H9 (cell line): Measurements from ENCODE around the gene SOCS1. TPM values are rescaled to one million over a fixed set of nuclear protein-coding genes. Genes with fewer than 3 reads are reported as not detected.

Source experiments
- DNase-seq: peaks from one replicate; pipeline ENCODE4 v3.0.0-alpha.2; 2017
- H2AFZ ChIP-seq: one replicate; pipeline ENCODE4 v1.6.1; 2013; ENCODE audit warnings: mild to moderate bottlenecking, low read length, control low read depth, moderate library complexity
- H2AK5ac ChIP-seq: 2 replicates; pipeline ENCODE4 v1.6.1; 2013; ENCODE audit warnings: low read length, control low read depth, mixed read lengths; ENCODE audit not compliant: insufficient read length
- H2BK120ac ChIP-seq: one replicate; pipeline ENCODE4 v1.6.1; 2013; ENCODE audit warnings: low read depth, mild to moderate bottlenecking, low read length, control low read depth, inconsistent platforms; ENCODE audit not compliant: poor library complexity, severe bottlenecking
- H2BK12ac ChIP-seq: 2 replicates; pipeline ENCODE4 v1.6.1; 2013; ENCODE audit warnings: low read length, control low read depth, mixed read lengths, low read depth; ENCODE audit not compliant: insufficient read length
- H2BK15ac ChIP-seq: 2 replicates; pipeline ENCODE4 v1.6.1; 2013; ENCODE audit warnings: low read depth, low read length, control low read depth
- H2BK20ac ChIP-seq: one replicate; pipeline ENCODE4 v1.6.1; 2013; ENCODE audit warnings: low read depth, mild to moderate bottlenecking, low read length, control low read depth, inconsistent platforms; ENCODE audit not compliant: poor library complexity, severe bottlenecking
- H2BK5ac ChIP-seq: 2 replicates; pipeline ENCODE4 v1.6.1; 2013; ENCODE audit warnings: low read length, control low read depth, mixed read lengths; ENCODE audit not compliant: insufficient read length
- H3K14ac ChIP-seq: 2 replicates; pipeline ENCODE4 v1.6.1; 2013; ENCODE audit warnings: low read length, control low read depth; ENCODE audit not compliant: insufficient read depth
- H3K18ac ChIP-seq: 2 replicates; pipeline ENCODE4 v1.6.1; 2013; ENCODE audit warnings: low read depth, mild to moderate bottlenecking, mixed read lengths, low read length, control low read depth; ENCODE audit not compliant: insufficient read length
- H3K23ac ChIP-seq: 2 replicates; pipeline ENCODE4 v1.6.1; 2013; ENCODE audit warnings: low read length, control low read depth, mixed read lengths, low read depth; ENCODE audit not compliant: insufficient read length
- H3K23me2 ChIP-seq: 2 replicates; pipeline ENCODE4 v1.6.1; 2013; ENCODE audit warnings: low read depth, mild to moderate bottlenecking, mixed read lengths, low read length, control low read depth; ENCODE audit not compliant: insufficient read length, poor library complexity, severe bottlenecking
- H3K27ac ChIP-seq: 2 replicates; pipeline ENCODE4 v1.5.1; 2013; ENCODE audit warnings: low read length, control low read depth, mixed read lengths, low read depth; ENCODE audit not compliant: insufficient read length
- H3K27me3 ChIP-seq: 2 replicates; pipeline ENCODE4 v1.6.1; 2013; ENCODE audit warnings: low read length, control low read depth, inconsistent platforms; ENCODE audit not compliant: insufficient read depth
- H3K4ac ChIP-seq: 2 replicates; pipeline ENCODE4 v1.6.1; 2013; ENCODE audit warnings: low read depth, mild to moderate bottlenecking, control low read depth, inconsistent platforms, low read length, moderate library complexity
- H3K4me1 ChIP-seq: 2 replicates; pipeline ENCODE4 v1.6.1; 2013; ENCODE audit warnings: low read length, control low read depth, inconsistent platforms; ENCODE audit not compliant: insufficient read depth
- H3K4me2 ChIP-seq: 2 replicates; pipeline ENCODE4 v1.6.1; 2013; ENCODE audit warnings: low read length, control low read depth, mixed read lengths; ENCODE audit not compliant: insufficient read length, insufficient read depth
- H3K56ac ChIP-seq: 2 replicates; pipeline ENCODE4 v1.6.1; 2013; ENCODE audit warnings: low read depth, mild to moderate bottlenecking, mixed read lengths, low read length, control low read depth; ENCODE audit not compliant: insufficient read length
- H3K79me1 ChIP-seq: 2 replicates; pipeline ENCODE4 v1.6.1; 2013; ENCODE audit warnings: low read depth, mild to moderate bottlenecking, moderate library complexity, low read length, control low read depth, inconsistent platforms; ENCODE audit not compliant: insufficient read depth, poor library complexity, severe bottlenecking
- H3K79me2 ChIP-seq: 2 replicates; pipeline ENCODE4 v1.6.1; 2013; ENCODE audit warnings: low read length, control low read depth, inconsistent platforms; ENCODE audit not compliant: insufficient read depth
- H3K9ac ChIP-seq: 2 replicates; pipeline ENCODE4 v1.6.1; 2013; ENCODE audit warnings: low read length, control low read depth, mixed read lengths; ENCODE audit not compliant: insufficient read length; ENCODE audit errors: extremely low read depth
- H3K9me3 ChIP-seq: one replicate; pipeline ENCODE4 v1.6.1; 2013; ENCODE audit warnings: low read depth, low read length, inconsistent platforms; ENCODE audit not compliant: control insufficient read depth
- H3T11ph ChIP-seq: one replicate; pipeline ENCODE4 v1.6.1; 2013; ENCODE audit warnings: mild to moderate bottlenecking, low read length, control low read depth, inconsistent platforms
- H4K20me1 ChIP-seq: one replicate; pipeline ENCODE4 v1.6.1; 2013; ENCODE audit not compliant: control insufficient read depth, insufficient read length, insufficient read depth
- H4K5ac ChIP-seq: 2 replicates; pipeline ENCODE4 v1.6.1; 2013; ENCODE audit warnings: low read depth, mild to moderate bottlenecking, mixed read lengths, low read length, control low read depth; ENCODE audit not compliant: insufficient read length
- H4K8ac ChIP-seq: replicated peaks from 2 replicates; pipeline ENCODE4 v1.6.1; 2013; ENCODE audit warnings: low read length, control low read depth, mixed read lengths, low read depth; ENCODE audit not compliant: insufficient read length
- H4K91ac ChIP-seq: 2 replicates; pipeline ENCODE4 v1.6.1; 2013; ENCODE audit warnings: low read depth, mild to moderate bottlenecking, moderate library complexity, mixed read lengths, low read length, control low read depth; ENCODE audit not compliant: insufficient read length
- H3K27ac Mint-ChIP-seq, 3 experiments: 2 replicates in 2 of 3; 3 replicates in 1 of 3; pipeline ENCODE4 v1.8.0; 2020 to 2021; ENCODE audit warnings: mixed read lengths in 3 of 3, mild to moderate bottlenecking in 1 of 3, moderate library complexity in 1 of 3
- H3K27me3 Mint-ChIP-seq: 2 replicates; pipeline ENCODE4 v1.8.0; 2021; ENCODE audit warnings: low read depth, mild to moderate bottlenecking, moderate library complexity, mixed read lengths
- H3K36me3 Mint-ChIP-seq, 3 experiments: 2 replicates in 2 of 3; 3 replicates in 1 of 3; pipeline ENCODE4 v1.8.0; 2020 to 2021; ENCODE audit warnings: low read depth in 3 of 3, mixed read lengths in 3 of 3; ENCODE audit not compliant: insufficient read depth in 1 of 3
- H3K4me1 Mint-ChIP-seq, 2 experiments: 2 replicates each; pipeline ENCODE4 v1.8.0; 2020; ENCODE audit warnings: mixed read lengths in 2 of 2
- H3K4me3 Mint-ChIP-seq, 2 experiments: 2 replicates in 1 of 2; 3 replicates in 1 of 2; pipeline ENCODE4 v1.8.0; 2020 to 2021; ENCODE audit warnings: mild to moderate bottlenecking in 2 of 2, mixed read lengths in 2 of 2, moderate library complexity in 1 of 2
- H3K9me3 Mint-ChIP-seq, 2 experiments: 2 replicates in 1 of 2; 3 replicates in 1 of 2; pipeline ENCODE4 v1.8.0; 2020; ENCODE audit warnings: mild to moderate bottlenecking in 2 of 2, mixed read lengths in 2 of 2, moderate library complexity in 1 of 2
- CTCF ChIP-seq: fragments of 200-600 bp; sonication (generic); conservative IDR thresholded peaks from 3 replicates; pipeline ENCODE4 v1.8.0; 2021; ENCODE audit warnings: antibody characterized with exemption, mild to moderate bottlenecking
- WGBS: extraction: QIAGEN DNeasy Blood & Tissue Kit; methylation state at CpG from one replicate; pipeline ENCODE4 v1.1.7; 2013; ENCODE audit warnings: missing lambda C conversion rate, low lambda C conversion rate, mixed read lengths; ENCODE audit not compliant: insufficient read length; ENCODE audit errors: extremely low coverage; 5-methylcytosine and 5-hydroxymethylcytosine counted together
- total RNA-seq: library from RNA; stranded (reverse); gene quantifications from 2 replicates; pipeline ENCODE4 v1.2.1, GENCODE V29; 2021

The SOCS1 gene
- total RNA-seq, 1 experiment from 2014 or later, result 11.0 TPM

GRCh38 chr16:11292076-11292748 is 36.2 kb upstream of the SOCS1 start:
- no peaks in the 10 kb centered on the region for H4K20me1 ChIP-seq
- no peak overlapping the region for H3K4ac ChIP-seq
- no peaks in the 10 kb centered on the region for H3K79me2 ChIP-seq
- no peak overlapping the region for H2BK20ac ChIP-seq
- H3K27me3 ChIP-seq, result no peaks in the 10 kb centered on the region
- no peak overlapping the region for H2BK12ac ChIP-seq
- H3K23ac ChIP-seq, result no peak overlapping the region
- H2AK5ac ChIP-seq, result no peak overlapping the region
- H3K23me2 ChIP-seq, result no peaks in the 10 kb centered on the region
- H2BK120ac ChIP-seq, result no peak overlapping the region
- no peak overlapping the region for H2BK5ac ChIP-seq
- H3K9me3 ChIP-seq, result no peaks in the 10 kb centered on the region
- H3K27me3 Mint-ChIP-seq, result no peaks in the 10 kb centered on the region; the same call in none of the 2 replicates
- H3K4me1 Mint-ChIP-seq, result peaks cover 25 to 30% of the 10 kb centered on the region in 2 experiments
- H4K5ac ChIP-seq, result no peak overlapping the region
- no peaks in the 10 kb centered on the region for H3K9me3 Mint-ChIP-seq
- H3K14ac ChIP-seq, result no peak overlapping the region
- no peak overlapping the region for H3K27ac ChIP-seq
- TF ChIP-seq CTCF, result no peak
- no peak for DNase-seq
- no peak overlapping the region for H4K91ac ChIP-seq
- H3K36me3 Mint-ChIP-seq, result no peaks in the 10 kb centered on the region; a peak in 1 of 7 replicates
- H2AFZ ChIP-seq, result no peak overlapping the region
- H3K79me1 ChIP-seq, result no peaks in the 10 kb centered on the region
- H3K18ac ChIP-seq, result no peak overlapping the region
- H3K56ac ChIP-seq, result no peak overlapping the region
- H3K27ac Mint-ChIP-seq, result no peak overlapping the region
- no peak overlapping the region for H3K4me3 Mint-ChIP-seq
- H3K9ac ChIP-seq, result no peak overlapping the region
- H3K4me1 ChIP-seq, result peaks cover 2% of the 10 kb centered on the region; the same call in 1 of the 2 replicates
- H4K8ac ChIP-seq, result no peak overlapping the region
- H2BK15ac ChIP-seq, result no peak overlapping the region
- no peak overlapping the region for H3K4me2 ChIP-seq
- no CpG with 5 or more reads among the region's 7 CpGs for WGBS
- no peak overlapping the region for H3T11ph ChIP-seq
